Measurements from ENCODE around the gene SAMHD1.
"Not testable (repeated sequence)": the region's sequence is repeated elsewhere in the genome, so short reads cannot be mapped to it uniquely, and the experiment has no call there.

Gene SAMHD1

GRCh38 chr20:36875702-36876472 lies 75.6 kb downstream of the SAMHD1 start, which contains the start of gene TLDC2:
Gene TLDC2, plus strand, starts transcription at chr20:36876138. Its CDS starts 37 bp downstream, at chr20:36876175.
- DNase-seq (ENCODE audit: low read depth in 2 of 3, low spot score in 2 of 3), result no peak

GRCh38 chr20:36875093-36875492 lies 76.4 kb downstream of the SAMHD1 start:
- not testable (repeated sequence) for DNase-seq (ENCODE audit: low read depth in 2 of 3, low spot score in 2 of 3)

- no peak for DNase-seq (ENCODE audit: low read depth in 2 of 3, low spot score in 2 of 3)
Observed at GRCh38 chr20:36873498-36874189, 77.9 kb downstream of the SAMHD1 start.

GRCh38 chr20:36872852-36873251 lies 78.7 kb downstream of the SAMHD1 start:
- no peak for DNase-seq (ENCODE audit: low read depth in 2 of 3, low spot score in 2 of 3)

- no peak for DNase-seq (ENCODE audit: low read depth in 2 of 3, low spot score in 2 of 3)
Observed at GRCh38 chr20:36871640-36872570, 79.6 kb downstream of the SAMHD1 start.

- DNase-seq (ENCODE audit: low read depth in 2 of 3, low spot score in 2 of 3), result no peak
Observed at GRCh38 chr20:36866681-36867495, 84.6 kb downstream of the SAMHD1 start.

GRCh38 chr20:36866164-36866563 lies 85.3 kb downstream of the SAMHD1 start:
- DNase-seq (ENCODE audit: low read depth in 2 of 3, low spot score in 2 of 3), result no peak

- DNase-seq (ENCODE audit: low read depth in 2 of 3, low spot score in 2 of 3), result no peak
Observed at GRCh38 chr20:36865861-36866149, 85.7 kb downstream of the SAMHD1 start.

GRCh38 chr20:36865076-36865860 lies 86.2 kb downstream of the SAMHD1 start:
- DNase-seq (ENCODE audit: low read depth in 2 of 3, low spot score in 2 of 3), result no peak

GRCh38 chr20:36862857-36863668 lies 88.4 kb downstream of the SAMHD1 start:
- no peak for DNase-seq (ENCODE audit: low read depth in 2 of 3, low spot score in 2 of 3)

GRCh38 chr20:36861875-36862801 lies 89.4 kb downstream of the SAMHD1 start:
- DNase-seq (ENCODE audit: low read depth in 2 of 3, low spot score in 2 of 3), result no peak

GRCh38 chr20:36861625-36861874 lies 90.0 kb downstream of the SAMHD1 start:
- DNase-seq (ENCODE audit: low read depth in 2 of 3, low spot score in 2 of 3), result no peak

GRCh38 chr20:36860811-36861624 lies 90.5 kb downstream of the SAMHD1 start:
- no peak for DNase-seq (ENCODE audit: low read depth in 2 of 3, low spot score in 2 of 3)

- no peak for DNase-seq (ENCODE audit: low read depth in 2 of 3, low spot score in 2 of 3)
Observed at GRCh38 chr20:36860339-36860738, 91.2 kb downstream of the SAMHD1 start.

GRCh38 chr20:36859700-36860330 lies 91.7 kb downstream of the SAMHD1 start:
- no peak for DNase-seq (ENCODE audit: low read depth in 2 of 3, low spot score in 2 of 3)

GRCh38 chr20:36859282-36859555 lies 92.3 kb downstream of the SAMHD1 start:
- DNase-seq (ENCODE audit: low read depth in 2 of 3, low spot score in 2 of 3), result no peak
